Panc1 (cell line): ENCODE data around the gene ENTPD8. TPM values are rescaled to one million over a fixed set of nuclear protein-coding genes. Genes with fewer than 3 reads are reported as not detected.

Experiments used
- ATAC-seq: fragments of 200-7000 bp; cut with Tn5 transposase; 2 replicates; pipeline ENCODE4 v1.9.1; 2020; ENCODE audit warnings: mild to moderate bottlenecking, moderate library complexity
- BruUV-seq: library from RNA; stranded (reverse); fragments of 400-500 nt; replicated peaks from 2 replicates; lab custom pipeline; 2021; lab: Mats Ljungman, UMichigan
- CTCF ChIA-PET: fragments of 300-600 bp; sonication (Branson Sonifier 250); formaldehyde crosslinking; loops from one replicate; lab custom pipeline; 2022; ENCODE audit warnings: antibody characterized with exemption; lab: Charles Lee
- POLR2A ChIA-PET: fragments of 300-600 bp; sonication (Branson Sonifier 250); formaldehyde crosslinking; loops from one replicate; lab custom pipeline; 2022; ENCODE audit warnings: antibody characterized with exemption; lab: Charles Lee
- DNase-seq: peaks from one replicate; pipeline ENCODE4 v3.0.0-alpha.2; 2010; ENCODE audit warnings: low read depth, low spot score
- H3K27ac ChIP-seq: 2 replicates; pipeline ENCODE4 v1.5.1; 2011; ENCODE audit warnings: mild to moderate bottlenecking, low read length, inconsistent platforms
- H3K27me3 ChIP-seq: fragments of 200-500 bp; sonication (Bioruptor generic); 2 replicates; pipeline ENCODE4 v1.6.0; 2014; ENCODE audit warnings: low read length, inconsistent platforms; ENCODE audit not compliant: control insufficient read depth, insufficient read depth
- H3K36me3 ChIP-seq: fragments of 200-500 bp; sonication (Bioruptor generic); 2 replicates; pipeline ENCODE4 v1.5.1; 2014; ENCODE audit warnings: inconsistent platforms, mild to moderate bottlenecking, low read length, moderate library complexity; ENCODE audit not compliant: control insufficient read depth, insufficient read depth
- H3K4me1 ChIP-seq: 2 replicates; pipeline ENCODE4 v1.5.1; 2011; ENCODE audit warnings: inconsistent platforms, mild to moderate bottlenecking, low read length, moderate library complexity; ENCODE audit not compliant: control insufficient read depth, insufficient read depth
- H3K4me3 ChIP-seq, 2 experiments: 2 replicates each; pipeline ENCODE4 v1.5.1; 2011 to 2012; ENCODE audit warnings: low read depth in 2 of 2, low read length in 2 of 2, mild to moderate bottlenecking in 2 of 2, inconsistent platforms in 1 of 2, moderate library complexity in 1 of 2
- H3K9me3 ChIP-seq: fragments of 200-500 bp; sonication (Bioruptor generic); 2 replicates; pipeline ENCODE4 v1.5.1; 2014; ENCODE audit warnings: low read depth, mild to moderate bottlenecking, inconsistent platforms, low read length, moderate library complexity; ENCODE audit not compliant: control insufficient read depth, insufficient read depth
- CTCF ChIP-seq: fragments of 450-650 bp; IDR thresholded peaks from 2 replicates; pipeline ENCODE4 v1.5.1; 2017; ENCODE audit warnings: mild to moderate bottlenecking
- POLR2AphosphoS5 ChIP-seq: IDR thresholded peaks from 2 replicates; pipeline ENCODE4 v1.6.1; 2012; ENCODE audit warnings: mild to moderate bottlenecking, low read depth, low read length, moderate library complexity
- REST ChIP-seq, 2 experiments: IDR thresholded peaks; 2 replicates each; pipeline ENCODE4 v1.6.1; 2011 to 2012; ENCODE audit warnings: low read depth in 2 of 2, control low read depth in 1 of 2, low read length in 1 of 2, mild to moderate bottlenecking in 1 of 2, moderate library complexity in 1 of 2; ENCODE audit not compliant: insufficient read depth in 1 of 2
- SIN3A ChIP-seq: IDR thresholded peaks from 2 replicates; pipeline ENCODE4 v1.6.1; 2012; ENCODE audit warnings: low read depth, mild to moderate bottlenecking, low read length, moderate library complexity, borderline replicate concordance; ENCODE audit not compliant: insufficient read depth
- TCF7L2 ChIP-seq: IDR thresholded peaks from 2 replicates; pipeline ENCODE4 v1.6.1; 2011; ENCODE audit warnings: mild to moderate bottlenecking, low read depth, low read length, inconsistent platforms
- in situ Hi-C: cut with HindIII; loops from 2 replicates; pipeline ENCODE4 v1.10.0; 2016; ENCODE audit warnings: low sequenced_read_pairs, low pct_unique_long_range_greater_than_20kb
- intact Hi-C: fragments of 100-400 bp; cut with micrococcal nuclease; formaldehyde crosslinking; loops from one replicate; pipeline ENCODE4 v1.10.0; 2022; ENCODE audit not compliant: unreplicated experiment
- total RNA-seq: library from RNA; stranded (reverse); gene quantifications from one replicate; pipeline ENCODE4 v1.2.1, GENCODE V29; 2021; ENCODE audit not compliant: unreplicated experiment

ENTPD8 gene
- total RNA-seq, 1 experiment from 2014 or later, result 3.9 TPM

GRCh38 chr9:137439158-137439714, 1.9 kb downstream of the ENTPD8 start:
- H3K36me3 ChIP-seq, result no peaks in the 10 kb centered on the region
- ATAC-seq (no peak), DNase-seq (no peak)
- H3K4me1 ChIP-seq, result peaks cover 6% of the 10 kb centered on the region
- intact Hi-C loops (no loop called here), in situ Hi-C loops (no loop called here)
- no peak overlapping the region for H3K4me3 ChIP-seq
- TF ChIP-seq SIN3A (no peak), TCF7L2 (no peak), POLR2AphosphoS5 (no peak), REST (IDR thresholded peaks at IDR 0.05; ENCODE audit: insufficient read depth in 1 of 2, low read depth in 2 of 2, low read length in 1 of 2) (no peak), CTCF (no peak)
- BruUV-seq, result no TSS peak
- POLR2A ChIA-PET, result no interaction called here
- H3K9me3 ChIP-seq, result no peaks in the 10 kb centered on the region
- no peak overlapping the region for H3K27ac ChIP-seq
- CTCF ChIA-PET, result no interaction called here
- H3K27me3 ChIP-seq, result no peaks in the 10 kb centered on the region

- no peak overlapping the region for H3K4me3 ChIP-seq
- no peaks in the 10 kb centered on the region for H3K9me3 ChIP-seq
- intact Hi-C loops, result no loop called here
- no peak overlapping the region for H3K27ac ChIP-seq
- CTCF ChIA-PET, result no interaction called here
- no peak for DNase-seq
- no peak for ATAC-seq
- no peaks in the 10 kb centered on the region for H3K27me3 ChIP-seq
- TF ChIP-seq REST (IDR thresholded peaks at IDR 0.05; ENCODE audit: insufficient read depth in 1 of 2, low read depth in 2 of 2, low read length in 1 of 2), result no peak
- no peak for TF ChIP-seq TCF7L2
- no peak for TF ChIP-seq CTCF
- no peak for TF ChIP-seq SIN3A
- no peak for TF ChIP-seq POLR2AphosphoS5
- no TSS peak for BruUV-seq
- peaks cover 6% of the 10 kb centered on the region for H3K4me1 ChIP-seq
- POLR2A ChIA-PET, result no interaction called here
- no peaks in the 10 kb centered on the region for H3K36me3 ChIP-seq
- in situ Hi-C loops, result no loop called here
Observed at GRCh38 chr9:137438591-137439157, 2.5 kb downstream of the ENTPD8 start.
